HCT116 (cell line): ENCODE results near the gene HIVEP3.

ENCODE experiments used
- CTCF ChIP-seq, 3 experiments: fragments of 200-600 bp in 1 of 3; sonication (generic) in 1 of 3; IDR thresholded peaks in 2 of 3; conservative IDR thresholded peaks in 1 of 3; 2 replicates each; pipeline ENCODE4 v1.5.1; 2012 to 2017; ENCODE audit warnings: low read depth in 2 of 3, low read length in 2 of 3, antibody characterized with exemption in 1 of 3, borderline replicate concordance in 1 of 3, control low read depth in 1 of 3, mild to moderate bottlenecking in 1 of 3, mixed read lengths in 1 of 3, mixed run types in 1 of 3, moderate library complexity in 1 of 3; ENCODE audit not compliant: insufficient read depth in 1 of 3
- EZH2 ChIP-seq: fragments of 200-600 bp; sonication (generic); IDR thresholded peaks from 2 replicates; pipeline ENCODE4 v1.6.1; 2017; ENCODE audit warnings: antibody characterized with exemption, mixed run types
- EZH2phosphoT487 ChIP-seq: fragments of 200-600 bp; IDR thresholded peaks from 2 replicates; pipeline ENCODE4 v1.6.1; 2018; ENCODE audit warnings: antibody characterized with exemption, borderline replicate concordance
- FOSL1 ChIP-seq: IDR thresholded peaks from 2 replicates; pipeline ENCODE4 v1.6.1; 2012; ENCODE audit warnings: low read depth
- POLR2A ChIP-seq: IDR thresholded peaks from 2 replicates; pipeline ENCODE4 v1.7.0; 2011; ENCODE audit warnings: borderline replicate concordance; ENCODE audit not compliant: insufficient read depth, insufficient read length; ENCODE audit errors: extremely low read depth
- POLR2AphosphoS5 ChIP-seq: IDR thresholded peaks from 2 replicates; pipeline ENCODE4 v1.6.1; 2011; ENCODE audit warnings: mild to moderate bottlenecking, low read depth, low read length, moderate library complexity
- RAD21 ChIP-seq: IDR thresholded peaks from 2 replicates; pipeline ENCODE4 v1.6.1; 2012; ENCODE audit warnings: low read depth, mild to moderate bottlenecking
- REST ChIP-seq: IDR thresholded peaks from 2 replicates; pipeline ENCODE4 v1.6.1; 2012; ENCODE audit warnings: low read depth
- SIN3A ChIP-seq: IDR thresholded peaks from 2 replicates; pipeline ENCODE4 v1.6.1; 2012; ENCODE audit warnings: low read depth
- SRF ChIP-seq: IDR thresholded peaks from 2 replicates; pipeline ENCODE4 v1.6.1; 2012; ENCODE audit warnings: low read depth
- TCF7L2 ChIP-seq: IDR thresholded peaks from 2 replicates; pipeline ENCODE4 v1.7.0; 2011; ENCODE audit warnings: borderline replicate concordance, inconsistent platforms; ENCODE audit not compliant: insufficient read depth, insufficient read length; ENCODE audit errors: extremely low read depth
- YY1 ChIP-seq: IDR thresholded peaks from 2 replicates; pipeline ENCODE4 v1.6.1; 2011; ENCODE audit warnings: low read length, low read depth, moderate library complexity, mild to moderate bottlenecking; ENCODE audit not compliant: insufficient replicate concordance; ENCODE audit errors: extremely low read depth
- ZBTB33 ChIP-seq: IDR thresholded peaks from 2 replicates; pipeline ENCODE4 v1.6.1; 2011; ENCODE audit warnings: mild to moderate bottlenecking, low read length, moderate library complexity; ENCODE audit not compliant: insufficient replicate concordance; ENCODE audit errors: extremely low read depth

GRCh38 chr1:41788427-41788826, 130.3 kb downstream of the HIVEP3 start:
- TF ChIP-seq POLR2A (no peak), CTCF (IDR thresholded peaks at IDR 0.05 in 2 of 3, conservative IDR thresholded peaks at IDR 0.05 in 1 of 3; ENCODE audit: borderline replicate concordance in 1 of 3, insufficient read depth in 1 of 3, low read depth in 2 of 3, low read length in 2 of 3) (no peak), SRF (no peak), POLR2AphosphoS5 (no peak), EZH2 (no peak), TCF7L2 (no peak), YY1 (no peak), FOSL1 (no peak), SIN3A (no peak), ZBTB33 (no peak), REST (no peak), EZH2phosphoT487 (no peak), RAD21 (no peak)
